ENCODE measurements around the gene RAMACL.

RAMACL gene

DNA sequence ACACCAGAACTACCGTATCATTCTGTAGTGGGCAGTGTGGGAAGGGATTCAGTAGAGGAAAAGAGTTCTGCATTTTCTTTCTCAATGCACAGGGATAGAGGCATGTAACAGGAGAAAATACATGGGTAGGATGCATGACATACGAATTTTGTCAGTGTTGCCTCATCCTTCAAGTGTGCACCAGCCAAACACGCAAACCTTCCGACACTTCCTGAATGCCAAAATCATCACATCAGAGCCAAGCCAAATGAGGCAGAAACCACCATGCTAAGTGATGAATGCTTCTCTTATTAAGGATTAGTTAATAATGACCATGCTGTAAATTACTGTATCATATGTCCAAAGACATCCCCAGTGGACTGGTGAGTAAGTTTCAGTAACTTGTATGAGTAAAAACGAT, 27.3 kb downstream of the RAMACL start:
- DNase-seq (ENCODE audit: low spot score): no peak
- TF ChIP-seq, protein P1, sequence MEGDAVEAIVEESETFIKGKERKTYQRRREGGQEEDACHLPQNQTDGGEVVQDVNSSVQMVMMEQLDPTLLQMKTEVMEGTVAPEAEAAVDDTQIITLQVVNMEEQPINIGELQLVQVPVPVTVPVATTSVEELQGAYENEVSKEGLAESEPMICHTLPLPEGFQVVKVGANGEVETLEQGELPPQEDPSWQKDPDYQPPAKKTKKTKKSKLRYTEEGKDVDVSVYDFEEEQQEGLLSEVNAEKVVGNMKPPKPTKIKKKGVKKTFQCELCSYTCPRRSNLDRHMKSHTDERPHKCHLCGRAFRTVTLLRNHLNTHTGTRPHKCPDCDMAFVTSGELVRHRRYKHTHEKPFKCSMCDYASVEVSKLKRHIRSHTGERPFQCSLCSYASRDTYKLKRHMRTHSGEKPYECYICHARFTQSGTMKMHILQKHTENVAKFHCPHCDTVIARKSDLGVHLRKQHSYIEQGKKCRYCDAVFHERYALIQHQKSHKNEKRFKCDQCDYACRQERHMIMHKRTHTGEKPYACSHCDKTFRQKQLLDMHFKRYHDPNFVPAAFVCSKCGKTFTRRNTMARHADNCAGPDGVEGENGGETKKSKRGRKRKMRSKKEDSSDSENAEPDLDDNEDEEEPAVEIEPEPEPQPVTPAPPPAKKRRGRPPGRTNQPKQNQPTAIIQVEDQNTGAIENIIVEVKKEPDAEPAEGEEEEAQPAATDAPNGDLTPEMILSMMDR (IDR thresholded peaks at IDR 0.05; ENCODE audit: extremely low read depth, missing control alignments): no peak

DNA sequence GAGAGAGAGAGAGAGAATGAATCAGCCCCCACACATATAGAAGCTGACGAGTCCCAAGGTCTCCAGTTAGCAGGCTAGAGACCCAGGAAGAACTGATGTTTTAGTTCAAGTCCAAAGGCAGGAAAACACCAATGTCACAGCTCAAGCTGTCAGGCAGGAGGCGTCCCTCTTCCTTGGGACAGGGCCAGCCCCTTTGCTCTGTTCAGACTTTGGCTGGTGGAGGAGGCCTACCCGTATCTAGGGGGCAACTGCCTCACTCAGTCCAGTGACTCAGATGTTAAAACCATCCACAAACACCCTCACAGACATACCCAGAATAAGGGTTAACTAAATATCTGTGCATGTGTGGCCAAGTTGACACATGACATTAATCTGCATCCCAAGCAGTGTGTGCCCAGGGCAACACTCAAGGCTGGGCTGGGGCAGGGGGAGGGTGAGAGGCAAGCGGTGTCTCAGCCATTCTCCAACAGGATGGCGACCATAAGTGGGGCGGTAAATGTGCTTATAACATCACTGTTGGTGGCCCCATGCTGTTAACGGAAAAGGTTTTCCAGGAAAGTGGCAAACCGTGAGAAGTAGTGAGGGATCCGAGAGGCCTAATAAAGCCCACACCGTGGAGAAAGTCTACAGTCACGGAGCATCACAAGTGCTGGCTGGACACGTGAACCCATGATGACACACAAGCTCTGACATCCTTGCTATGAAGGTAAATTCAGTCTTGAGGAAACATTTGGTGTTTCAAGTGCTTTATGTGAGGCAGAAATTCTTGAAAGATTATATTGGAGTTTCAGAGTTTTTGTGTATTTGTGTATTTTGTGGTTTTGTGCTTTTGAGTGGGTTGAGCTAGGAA, 28.1 kb downstream of the RAMACL start:
- no peak for DNase-seq (ENCODE audit: low spot score)
- TF ChIP-seq, protein P1 (IDR thresholded peaks at IDR 0.05; ENCODE audit: extremely low read depth, missing control alignments): no peak

DNA sequence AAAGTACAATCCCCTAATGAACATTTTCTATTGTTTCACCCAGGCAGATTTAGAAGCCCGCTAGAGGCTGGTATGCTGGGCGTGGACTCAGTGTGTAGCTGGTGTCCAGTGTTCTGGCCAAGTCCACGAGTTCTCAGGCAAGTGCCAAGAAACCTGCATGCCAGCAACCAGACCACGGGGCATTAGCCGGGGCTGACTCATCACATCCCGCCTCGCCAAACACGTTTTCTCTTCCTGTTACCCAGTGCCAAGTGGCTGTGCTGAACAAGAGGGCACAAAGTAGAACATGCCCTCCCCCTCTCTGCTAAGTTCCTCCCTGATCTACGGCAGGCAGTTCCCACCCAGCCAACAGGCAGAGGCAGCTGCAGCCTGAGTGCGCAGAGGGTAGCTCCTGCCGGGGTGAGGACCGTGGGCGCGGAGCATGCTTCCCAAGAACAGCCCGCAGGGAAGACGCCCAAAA, 29.6 kb downstream of the RAMACL start:
- no peak for DNase-seq (ENCODE audit: low spot score)
- TF ChIP-seq, protein P1 (IDR thresholded peaks at IDR 0.05; ENCODE audit: extremely low read depth, missing control alignments): no peak

DNA sequence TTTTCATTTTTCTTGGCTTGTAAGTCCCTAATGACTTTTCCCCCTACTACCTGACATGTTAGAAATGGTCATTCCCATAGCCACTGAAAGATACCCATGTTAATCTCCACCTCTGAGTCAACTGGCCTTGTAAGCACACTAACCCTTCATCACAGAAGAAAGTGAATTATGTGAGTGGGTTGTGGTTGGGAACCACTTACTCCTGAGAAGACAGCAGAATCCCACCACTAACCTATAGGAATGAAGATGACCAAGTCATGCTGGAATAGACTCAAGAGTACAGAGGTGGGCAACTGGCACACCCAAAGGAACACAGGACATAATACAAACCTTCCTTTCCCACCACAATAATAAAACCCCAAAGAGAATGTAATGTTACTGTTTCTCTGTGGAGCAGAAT, 30.1 kb downstream of the RAMACL start:
- no peak for DNase-seq (ENCODE audit: low spot score)

DNA sequence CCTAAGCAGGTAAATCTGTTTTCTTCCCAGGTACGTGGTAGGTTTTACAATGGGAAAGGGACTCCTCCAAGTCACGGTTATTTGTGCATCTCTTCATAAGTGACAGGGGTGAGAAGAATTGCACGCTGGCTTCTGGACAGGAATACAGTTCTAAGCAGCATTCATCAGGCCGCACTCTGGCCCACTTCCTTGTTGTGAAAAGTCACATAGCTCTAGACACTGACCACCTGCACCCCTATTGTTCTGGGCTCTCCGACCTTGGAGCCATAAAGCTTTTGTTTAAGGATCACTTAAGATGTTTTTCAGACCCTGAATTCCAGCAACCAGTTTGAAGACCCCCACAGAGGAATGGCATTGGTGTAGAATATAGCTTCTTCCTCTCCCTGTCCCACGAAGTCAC, 31.4 kb downstream of the RAMACL start:
- DNase-seq (ENCODE audit: low spot score): no peak
- TF ChIP-seq, protein P1 (IDR thresholded peaks at IDR 0.05; ENCODE audit: extremely low read depth, missing control alignments): no peak

More for the DNA sequence above, 30.1 kb downstream of the RAMACL start:
- TF ChIP-seq, protein P1 (IDR thresholded peaks at IDR 0.05; ENCODE audit: extremely low read depth, missing control alignments): no peak

DNA sequence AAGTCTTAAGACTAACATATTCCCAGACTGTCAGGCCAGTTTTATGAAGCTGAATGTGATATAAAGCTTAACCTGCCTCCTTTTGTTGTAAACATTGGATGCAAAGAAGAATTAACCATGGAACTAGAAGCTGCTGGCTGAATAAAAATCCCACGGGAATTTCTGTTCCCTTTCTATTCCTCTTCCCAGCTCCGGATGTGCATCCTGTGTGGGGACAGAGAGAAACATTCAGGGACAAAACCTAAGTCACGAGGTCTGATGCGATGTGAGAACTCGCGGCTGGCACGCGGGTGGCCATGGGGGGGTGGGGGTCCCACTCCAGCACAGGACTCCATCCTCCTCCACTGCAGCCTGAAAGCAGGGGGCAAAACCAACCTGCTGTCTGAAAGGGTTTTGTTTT, 32.2 kb downstream of the RAMACL start:
- no peak for DNase-seq (ENCODE audit: low spot score)
- TF ChIP-seq, protein P1 (IDR thresholded peaks at IDR 0.05; ENCODE audit: extremely low read depth, missing control alignments): no peak

DNA sequence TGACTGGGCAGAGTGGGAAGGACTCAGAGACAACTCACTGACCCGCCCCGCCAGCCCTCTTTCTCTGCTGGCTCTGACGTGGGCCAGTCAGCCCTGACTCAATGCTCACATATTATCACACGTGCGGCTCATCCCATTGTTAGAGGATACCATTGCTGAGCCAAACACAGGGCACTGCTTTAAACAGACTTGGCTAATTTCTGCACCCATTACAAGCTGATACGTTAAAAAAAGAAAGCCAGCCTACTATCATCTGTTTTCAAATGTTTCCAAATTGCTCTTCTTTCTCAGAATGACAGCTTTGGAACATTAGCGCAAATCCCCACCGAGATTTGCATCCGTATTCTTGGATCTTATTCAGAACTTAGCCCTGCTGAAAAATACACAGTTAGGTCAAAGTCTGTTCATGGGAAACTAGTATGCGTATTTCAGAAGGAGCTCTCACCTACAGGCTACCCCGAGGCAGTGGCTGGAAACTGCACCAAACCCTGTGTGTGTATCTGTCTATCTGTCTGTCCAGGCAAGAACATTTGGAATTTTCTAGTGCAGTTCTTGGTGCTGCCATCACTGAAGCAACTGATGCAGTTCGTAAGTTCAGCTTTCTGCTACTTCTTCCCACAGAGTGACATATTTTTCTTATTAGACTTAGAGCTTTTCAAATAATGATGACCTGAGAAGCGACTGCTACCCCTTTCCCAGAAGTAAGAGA, 32.8 kb downstream of the RAMACL start:
- DNase-seq (ENCODE audit: low spot score): no peak

More for the DNA sequence above, 32.8 kb downstream of the RAMACL start:
- TF ChIP-seq, protein P1 (IDR thresholded peaks at IDR 0.05; ENCODE audit: extremely low read depth, missing control alignments): no peak
